Lung (tissue), 12 donors: ENCODE results near the gene RLN3. TPM values are rescaled to one million over a fixed set of nuclear protein-coding genes. Genes with fewer than 3 reads are reported as not detected.

ENCODE experiments used
- ATAC-seq: fragments of 200-7000 bp; cut with Tn5 transposase; one replicate; pipeline ENCODE4 v1.9.1; 2020; ENCODE audit warnings: moderate number of reproducible peaks; ENCODE audit not compliant: insufficient read depth, low FRiP score
- DNase-seq, 3 donors: peaks; one replicate each; pipeline ENCODE4 v3.0.0-alpha.2; 2013 to 2017
- H3K27ac ChIP-seq, 2 donors: one replicate each; pipeline ENCODE4 v1.5.1; 2013; ENCODE audit warnings: mild to moderate bottlenecking in 2 of 2, moderate library complexity in 2 of 2, control low read depth in 1 of 2, inconsistent platforms in 1 of 2, low read depth in 1 of 2, low read length in 1 of 2
- H3K27me3 ChIP-seq, 3 donors: one replicate each; pipeline ENCODE4 v1.5.1; 2013; ENCODE audit warnings: low read length in 2 of 3; ENCODE audit not compliant: control insufficient read depth in 3 of 3, insufficient read depth in 3 of 3
- H3K36me3 ChIP-seq, 4 donors: one replicate each; pipeline ENCODE4 v1.5.1; 2013; ENCODE audit warnings: low read length in 4 of 4, mild to moderate bottlenecking in 1 of 4, moderate library complexity in 1 of 4; ENCODE audit not compliant: control insufficient read depth in 4 of 4, insufficient read depth in 4 of 4
- H3K4me1 ChIP-seq, 5 donors: one replicate each; pipeline ENCODE4 v1.5.1; 2013; ENCODE audit warnings: low read length in 5 of 5, mild to moderate bottlenecking in 2 of 5, moderate library complexity in 1 of 5; ENCODE audit not compliant: control insufficient read depth in 5 of 5, insufficient read depth in 5 of 5
- H3K4me3 ChIP-seq: one replicate; pipeline ENCODE4 v1.5.1; 2013; ENCODE audit warnings: mild to moderate bottlenecking, control low read depth, moderate library complexity
- H3K9ac ChIP-seq, 2 donors: one replicate each; pipeline ENCODE4 v1.5.1; 2013; ENCODE audit warnings: low read length in 2 of 2, control low read depth in 1 of 2; ENCODE audit not compliant: insufficient read depth in 1 of 2
- H3K9me3 ChIP-seq, 4 donors: one replicate each; pipeline ENCODE4 v1.5.1; 2013; ENCODE audit warnings: low read length in 3 of 4, mild to moderate bottlenecking in 1 of 4, moderate library complexity in 1 of 4; ENCODE audit not compliant: control insufficient read depth in 4 of 4, insufficient read depth in 3 of 4
- CTCF ChIP-seq: IDR thresholded peaks from 2 replicates; pipeline ENCODE4 v1.5.1; 2012; ENCODE audit warnings: mild to moderate bottlenecking; ENCODE audit errors: control extremely low read depth, extremely low read depth
- WGBS, 2 donors: extraction: QIAGEN DNeasy Blood & Tissue Kit; methylation state at CpG; one replicate each; pipeline ENCODE4 v1.1.7; 2013; 5-methylcytosine and 5-hydroxymethylcytosine counted together
- polyA plus RNA-seq, 2 donors: library from polyadenylated mRNA; stranded (reverse); fragments of 200-250 nt; gene quantifications; one replicate each; pipeline ENCODE4 v1.2.1, GENCODE V29; 2013
- total RNA-seq, 2 donors: library from RNA; depleted of rRNA in 1 of 2; stranded (reverse); fragments of >200 nt in 1 of 2; gene quantifications; one replicate each; pipeline ENCODE4 v1.2.1, GENCODE V29; 2014 to 2021
- donor health status: control.
- donor health status: control.
- donor health status: Bipolar disorder and iron deficiency.
- donor health status: healthy.
- donor health status: DM: yes; HTN: yes; CAD: no.

RLN3 gene
- total and polyA plus RNA-seq, 4 donors = 0.50 to 0.52 TPM; not detected in 2

GRCh38 chr19:14054721-14055120 lies 26.8 kb downstream of the RLN3 start:
- Histone ChIP-seq H3K27me3 (peaks cover 0 to 6% (median 5%) of the 10 kb centered on the region in 3 donors), H3K9me3 (peaks cover 0 to 6% (median 0%) of the 10 kb centered on the region in 4 donors), H3K9ac (no peak overlapping the region), H3K4me3 (no peak overlapping the region), H3K36me3 (peaks cover 0 to 15% (median 3%) of the 10 kb centered on the region in 4 donors), H3K27ac (no peak overlapping the region), H3K4me1 (peaks cover 3 to 11% (median 4%) of the 10 kb centered on the region in 5 donors)
- DNase-seq (no peak), ATAC-seq (no peak)
- 41 to 61% methylated on average over 11 of the region's 11 CpGs for WGBS, 2 donors
- no peak for TF ChIP-seq CTCF

GRCh38 chr19:14055396-14055795 lies 27.4 kb downstream of the RLN3 start:
- ATAC-seq = no peak
- peaks cover 3 to 11% (median 4%) of the 10 kb centered on the region in 5 donors for H3K4me1 ChIP-seq
- WGBS, 2 donors = 85 to 88% methylated on average over 3 of the region's 3 CpGs

GRCh38 chr19:14056069-14056666 lies 28.2 kb downstream of the RLN3 start:
- no peak for ATAC-seq
- no peak for DNase-seq
- H3K4me3 ChIP-seq = no peak overlapping the region
- H3K9ac ChIP-seq = no peak overlapping the region
- H3K9me3 ChIP-seq = peaks cover 0 to 6% (median 0%) of the 10 kb centered on the region in 4 donors
- peaks cover 0 to 13% (median 3%) of the 10 kb centered on the region in 4 donors for H3K36me3 ChIP-seq
- peaks cover 0 to 8% (median 5%) of the 10 kb centered on the region in 3 donors for H3K27me3 ChIP-seq
- TF ChIP-seq CTCF = no peak
- WGBS, 2 donors = 96 to 97% methylated on average over 10 of the region's 10 CpGs
- no peak overlapping the region for H3K27ac ChIP-seq
- H3K4me1 ChIP-seq = peaks cover 3 to 11% (median 4%) of the 10 kb centered on the region in 5 donors

More at GRCh38 chr19:14055396-14055795, 27.4 kb downstream of the RLN3 start:
- no peak overlapping the region for H3K9ac ChIP-seq
- peaks cover 0 to 6% (median 0%) of the 10 kb centered on the region in 4 donors for H3K9me3 ChIP-seq
- H3K36me3 ChIP-seq = peaks cover 0 to 15% (median 3%) of the 10 kb centered on the region in 4 donors
- H3K4me3 ChIP-seq = no peak overlapping the region
- peaks cover 0 to 8% (median 5%) of the 10 kb centered on the region in 3 donors for H3K27me3 ChIP-seq
- DNase-seq = no peak
- TF ChIP-seq CTCF = no peak
- H3K27ac ChIP-seq = no peak overlapping the region
